Body of pancreas (tissue), 4 donors: ENCODE data around the gene TSTD2. TPM values are rescaled to one million over a fixed set of nuclear protein-coding genes. Genes with fewer than 3 reads are reported as not detected.
A peak's percentile ranks its signal among the peaks of the same experiment; 100 is the strongest.

Experiments used
- ATAC-seq: fragments of 150-250 bp; one replicate; pipeline ENCODE4 v1.9.1; 2016
- DNase-seq, 4 donors: peaks; one replicate each; pipeline ENCODE4 v3.0.0-alpha.2; 2019
- H3K27ac ChIP-seq, 4 donors: fragments of 200-600 bp; sonication (generic); 1 replicate in 3 of 4; 2 replicates in 1 of 4; pipeline versions ENCODE4 v1.5.1 to v1.6.1; 2016 to 2019; ENCODE audit warnings: mild to moderate bottlenecking in 1 of 4, mixed read lengths in 1 of 4, moderate library complexity in 1 of 4
- H3K27me3 ChIP-seq, 2 donors: fragments of 200-600 bp; sonication (generic); one replicate each; pipeline ENCODE4 v1.6.0; 2016; ENCODE audit warnings: mild to moderate bottlenecking in 1 of 2
- H3K36me3 ChIP-seq, 2 donors: fragments of 200-600 bp; sonication (generic); replicated peaks in 1 of 2; 2 replicates each; pipeline ENCODE4 v1.5.1; 2016; ENCODE audit warnings: low read depth in 2 of 2; ENCODE audit not compliant: insufficient read depth in 1 of 2
- H3K4me1 ChIP-seq: fragments of 200-600 bp; sonication (generic); one replicate; pipeline ENCODE4 v1.6.0; 2016
- H3K4me3 ChIP-seq, 2 donors: fragments of 200-600 bp; sonication (generic); 1 replicate in 1 of 2; 2 replicates in 1 of 2; pipeline ENCODE4 v1.5.1; 2016 to 2019
- H3K9me3 ChIP-seq, 3 donors: fragments of 200-600 bp; sonication (generic); 1 replicate in 2 of 3; 2 replicates in 1 of 3; pipeline ENCODE4 v1.5.1; 2016
- CTCF ChIP-seq, 7 experiments: fragments of 450-650 bp in 4 of 7; fragments of 200-600 bp in 3 of 7; sonication (generic) in 3 of 7; IDR thresholded peaks; one replicate each; pipeline ENCODE4 v1.5.1; 2016 to 2019; ENCODE audit warnings: antibody characterized with exemption in 7 of 7
- POLR2A ChIP-seq, 3 donors: fragments of 450-650 bp; IDR thresholded peaks; one replicate each; pipeline ENCODE4 v1.6.1; 2016; ENCODE audit warnings: antibody characterized with exemption in 3 of 3, mild to moderate bottlenecking in 2 of 3
- WGBS, 2 donors: methylation state at CpG; one replicate each; pipeline ENCODE4 v1.1.5; 2017; 5-methylcytosine and 5-hydroxymethylcytosine counted together
- intact Hi-C: fragments of 100-400 bp; cut with DNase I; formaldehyde crosslinking; loops from one replicate; pipeline ENCODE4 v1.15.1; 2023
- total RNA-seq, 2 donors: library from RNA; depleted of rRNA; stranded (reverse); fragments of >200 nt; gene quantifications; one replicate each; pipeline ENCODE4 v1.1.0, GENCODE V29; 2016

Gene TSTD2
- total RNA-seq, 2 donors from 2014 or later: 10.9 to 16.6 TPM

GRCh38 chr9:97601228-97601898 lies 31.8 kb downstream of the TSTD2 start:
- H3K4me1 ChIP-seq: peaks cover 4% of the 10 kb centered on the region
- H3K27me3 ChIP-seq: no peaks in the 10 kb centered on the region
- intact Hi-C loops: no loop called here
- no peaks in the 10 kb centered on the region for H3K9me3 ChIP-seq
- no peak for TF ChIP-seq CTCF (IDR thresholded peaks at IDR 0.05)
- no peak for TF ChIP-seq POLR2A (IDR thresholded peaks at IDR 0.05)
- ATAC-seq: no peak
- H3K4me3 ChIP-seq: no peak overlapping the region
- peaks cover 0 to 46% of the 10 kb centered on the region in 2 donors for H3K36me3 ChIP-seq
- H3K27ac ChIP-seq: no peak overlapping the region
- 92 to 94% methylated on average over 7 of the region's 7 CpGs for WGBS, 2 donors
- DNase-seq: no peak

GRCh38 chr9:97600531-97601227 lies 32.5 kb downstream of the TSTD2 start:
- DNase-seq: no peak
- Histone ChIP-seq H3K4me1 (peaks cover 4% of the 10 kb centered on the region), H3K27ac (no peak overlapping the region), H3K9me3 (no peaks in the 10 kb centered on the region), H3K27me3 (no peaks in the 10 kb centered on the region), H3K36me3 (peaks cover 0 to 44% of the 10 kb centered on the region in 2 donors), H3K4me3 (no peak overlapping the region)
- intact Hi-C loops: no loop called here
- no peak for ATAC-seq
- 85 to 92% methylated on average over 8 of the region's 8 CpGs for WGBS, 2 donors
- TF ChIP-seq POLR2A (IDR thresholded peaks at IDR 0.05) (no peak), CTCF (IDR thresholded peaks at IDR 0.05) (no peak)

- intact Hi-C loops: no loop called here
- DNase-seq (no peak), ATAC-seq (no peak)
- 60 to 66% methylated on average over 7 of the region's 7 CpGs for WGBS, 2 donors
- no peak overlapping the region for H3K4me3 ChIP-seq
- H3K9me3 ChIP-seq: no peaks in the 10 kb centered on the region
- TF ChIP-seq CTCF (IDR thresholded peaks at IDR 0.05): no peak
- TF ChIP-seq POLR2A (IDR thresholded peaks at IDR 0.05): no peak
- H3K27ac ChIP-seq: no peak overlapping the region
- peaks cover 0 to 31% of the 10 kb centered on the region in 2 donors for H3K36me3 ChIP-seq
- peaks cover 9% of the 10 kb centered on the region for H3K4me1 ChIP-seq
- H3K27me3 ChIP-seq: no peaks in the 10 kb centered on the region
These were observed 33.8 kb downstream of the TSTD2 start for GRCh38 chr9:97599314-97599846.

- DNase-seq (peak; percentile 81 to 88 (median 84)), ATAC-seq (peak; percentile 69)
- H3K27ac ChIP-seq: no peak overlapping the region
- TF ChIP-seq POLR2A (IDR thresholded peaks at IDR 0.05) (no peak), CTCF (IDR thresholded peaks at IDR 0.05) (peak; percentile 58 to 85 (median 79))
- intact Hi-C loops: no loop called here
- H3K36me3 ChIP-seq: peaks cover 0 to 25% of the 10 kb centered on the region in 2 donors
- H3K4me3 ChIP-seq: no peak overlapping the region
- WGBS, 2 donors: 17 to 20% methylated on average over 11 of the region's 11 CpGs
- no peaks in the 10 kb centered on the region for H3K27me3 ChIP-seq
- H3K9me3 ChIP-seq: no peaks in the 10 kb centered on the region
- H3K4me1 ChIP-seq: peaks cover 16% of the 10 kb centered on the region
These were observed 34.5 kb downstream of the TSTD2 start for GRCh38 chr9:97598461-97599288.
